CD4-positive, alpha-beta T cell treated with Interleukin-6 for 4 hours (primary cell): Measurements from ENCODE around the gene ANKFY1.

Source experiments
- DNase-seq: peaks from one replicate; pipeline ENCODE4 v3.0.0-alpha.2; 2020; ENCODE audit warnings: mixed read lengths

Gene ANKFY1

GRCh38 chr17:4263282-4264215 is at the start of gene ANKFY1:
TSS of gene ANKFY1 (minus strand) at chr17:4263979. CDS start at chr17:4263941, 38 bp downstream.
- peak; percentile 97 for DNase-seq

GRCh38 chr17:4310354-4311060 is 46.7 kb upstream of the ANKFY1 start:
- no peak for DNase-seq

GRCh38 chr17:4309897-4310296 is 46.1 kb upstream of the ANKFY1 start:
- DNase-seq: no peak

GRCh38 chr17:4307179-4307930 is 43.6 kb upstream of the ANKFY1 start:
- no peak for DNase-seq

DNA sequence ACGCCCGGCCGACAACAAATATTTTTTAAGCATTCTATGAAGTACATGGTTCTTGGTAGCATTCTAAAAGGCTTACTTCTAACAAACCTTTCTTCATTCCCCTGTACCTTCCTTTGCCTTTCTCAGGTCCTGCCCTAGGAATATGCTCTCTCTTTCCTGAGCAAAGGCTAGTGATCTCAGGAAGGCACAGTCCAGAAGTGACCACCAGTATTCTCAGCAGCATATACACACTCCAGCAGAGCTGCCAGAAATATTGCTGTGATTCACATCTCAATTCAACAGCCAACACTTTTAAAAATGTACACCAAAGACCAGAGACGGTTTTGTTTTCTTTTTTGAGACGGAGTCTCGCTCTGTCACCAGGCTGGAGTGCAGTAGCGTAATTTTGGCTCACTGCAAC is 41.4 kb upstream of the ANKFY1 start:
- DNase-seq: no peak

DNA sequence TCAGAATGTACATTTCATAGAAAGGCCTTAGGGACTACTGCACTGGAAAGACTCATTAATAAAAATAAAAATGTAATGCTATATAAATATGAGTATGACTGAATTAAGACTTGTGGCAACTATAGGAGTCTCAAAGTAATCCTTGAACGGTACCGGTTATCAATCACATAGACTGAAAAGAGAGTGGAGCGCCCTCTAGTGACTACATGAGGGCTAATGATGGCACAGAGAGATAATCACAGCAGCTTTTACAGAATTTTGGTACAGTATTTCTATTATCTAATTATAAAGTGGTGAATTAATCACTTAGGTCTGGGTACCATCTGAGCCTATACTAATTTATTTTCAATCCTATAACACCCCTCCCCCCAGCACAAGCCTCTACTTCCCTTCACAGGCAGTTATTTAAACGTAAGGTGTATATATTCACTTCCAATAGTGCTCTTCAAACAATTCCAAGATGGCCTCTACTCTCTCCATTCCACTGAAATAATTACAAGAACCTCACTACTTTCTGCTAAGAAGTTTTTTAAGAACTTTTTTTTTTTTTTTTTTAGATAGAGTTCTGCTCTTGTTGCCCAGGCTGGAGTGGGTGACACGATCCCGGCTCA is 40.7 kb upstream of the ANKFY1 start:
- peak; percentile 69 for DNase-seq

- no peak for DNase-seq
These were observed 37.3 kb upstream of the ANKFY1 start for GRCh38 chr17:4301066-4301465.

- DNase-seq: no peak
These were observed 33.6 kb upstream of the ANKFY1 start for GRCh38 chr17:4297351-4297750.

- no peak for DNase-seq
These were observed 31.9 kb upstream of the ANKFY1 start for GRCh38 chr17:4295686-4296085.

DNA sequence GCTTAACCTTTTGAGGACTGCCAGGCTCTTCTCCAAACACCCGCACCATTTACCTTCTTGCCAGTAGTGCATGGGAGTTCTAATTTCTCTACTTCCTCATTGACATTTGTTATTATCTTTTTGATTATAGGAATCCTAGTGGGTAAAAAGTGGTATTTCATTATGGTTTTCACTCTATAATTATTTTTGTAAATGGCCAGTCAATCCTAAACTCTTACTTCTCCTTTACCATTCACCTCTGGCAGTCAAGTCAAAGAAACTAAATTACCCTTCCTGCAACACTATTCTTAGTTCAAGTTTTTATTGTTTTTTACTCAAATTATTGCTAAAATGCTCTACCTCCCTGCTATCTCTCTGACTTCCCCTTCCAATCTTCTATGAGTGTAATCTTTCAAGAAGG is 29.8 kb upstream of the ANKFY1 start:
- DNase-seq: no peak

- no peak for DNase-seq
These were observed 23.9 kb upstream of the ANKFY1 start for GRCh38 chr17:4287710-4288109.

DNA sequence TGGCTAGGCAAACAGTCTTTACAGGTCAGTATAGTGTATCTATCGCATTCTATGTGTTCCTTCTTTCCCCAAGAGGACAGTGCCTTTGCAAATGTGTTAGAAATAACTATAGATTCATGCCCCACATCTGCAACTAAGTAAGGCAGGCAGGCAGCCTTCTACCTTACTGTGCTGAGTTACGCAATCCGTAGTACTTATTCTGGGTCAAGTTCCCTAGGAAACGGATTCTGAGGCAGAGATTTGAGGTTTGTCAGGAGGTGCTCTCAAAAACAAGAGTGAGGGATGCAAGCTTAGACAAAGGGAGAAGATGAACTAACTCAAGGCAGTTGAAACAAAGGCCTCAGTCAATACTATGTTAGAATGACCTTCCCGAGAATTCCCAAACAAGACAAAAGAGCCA is 12.7 kb upstream of the ANKFY1 start:
- no peak for DNase-seq

DNA sequence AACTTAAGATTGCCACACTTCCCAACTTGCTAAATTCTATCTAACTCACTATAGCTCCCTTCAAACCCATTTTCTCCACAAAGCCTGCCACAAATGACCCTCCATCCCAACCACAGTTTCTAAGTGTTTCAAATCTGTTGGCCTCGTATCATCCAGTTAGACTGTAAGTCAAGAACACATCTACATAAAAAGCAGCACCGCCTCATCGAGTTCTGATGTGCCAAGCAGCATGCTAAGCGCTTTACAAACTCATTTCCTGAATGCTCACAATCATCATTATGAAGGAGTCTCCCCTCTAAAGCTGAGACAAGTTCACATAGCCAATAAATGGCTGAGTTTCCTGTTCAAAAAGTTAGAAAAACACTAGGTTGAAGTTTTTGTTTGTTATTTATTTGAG is 9.2 kb upstream of the ANKFY1 start:
- DNase-seq: no peak

GRCh38 chr17:4272213-4272971 is 8.6 kb upstream of the ANKFY1 start:
- no peak for DNase-seq

DNA sequence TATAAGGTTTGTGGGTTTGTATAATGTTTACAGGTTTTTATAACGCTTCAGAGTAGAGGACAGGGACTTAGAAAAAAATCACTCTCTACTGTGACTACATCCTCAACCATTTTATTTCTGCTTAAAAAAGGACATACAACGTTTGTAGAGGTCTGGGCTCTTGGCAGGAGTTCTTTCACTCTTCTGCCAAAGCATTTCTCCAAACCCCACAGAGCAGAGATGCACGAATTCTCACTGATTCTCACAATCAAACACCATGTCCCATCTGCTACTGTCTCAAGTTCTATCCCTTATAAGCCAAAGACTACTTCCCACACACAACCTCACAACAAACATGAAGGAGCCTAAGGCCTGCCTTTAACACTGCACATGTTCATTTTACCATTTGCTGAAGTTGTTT is 7.0 kb upstream of the ANKFY1 start:
- DNase-seq: no peak

GRCh38 chr17:4269915-4270314 is 6.1 kb upstream of the ANKFY1 start:
- DNase-seq: no peak

DNA sequence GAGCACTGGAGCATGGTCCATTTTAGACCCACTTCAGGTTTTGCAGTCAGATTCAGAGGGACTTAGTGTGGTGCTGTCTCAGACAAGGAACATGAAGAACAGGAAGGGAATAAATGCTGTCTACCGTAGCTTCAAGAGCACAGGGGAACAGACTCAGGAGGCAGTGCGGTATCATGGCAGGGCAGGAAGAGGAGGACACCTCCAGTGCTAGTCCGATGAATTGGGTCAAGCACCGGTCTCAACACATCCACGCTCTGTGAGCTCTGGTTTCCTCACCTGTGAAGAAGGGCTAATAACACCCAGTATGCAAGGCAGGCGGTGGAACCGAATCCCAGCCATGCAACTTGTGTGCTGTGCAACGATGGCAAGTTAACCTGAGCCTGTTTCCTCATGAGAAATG is 3.6 kb upstream of the ANKFY1 start:
- DNase-seq: no peak

DNA sequence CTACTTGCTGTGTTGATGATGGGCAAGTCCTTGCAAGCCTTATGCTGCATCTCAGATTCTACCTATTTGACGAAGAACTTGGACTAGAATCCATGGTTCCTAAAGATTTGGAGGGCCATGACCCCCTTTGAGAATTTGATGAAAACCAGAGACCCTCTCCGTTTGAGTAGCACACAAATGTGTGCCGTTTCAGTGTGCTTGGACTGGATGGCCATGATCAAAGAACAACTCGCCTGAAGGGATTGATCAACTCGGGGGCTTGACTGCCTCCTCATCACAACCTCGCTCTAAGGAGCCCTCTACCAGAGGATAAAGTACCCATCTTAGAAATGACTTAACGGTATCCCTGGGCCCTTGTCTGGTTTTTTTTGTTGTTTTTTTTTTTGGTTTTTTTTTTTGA is 2.8 kb upstream of the ANKFY1 start:
- DNase-seq: no peak

GRCh38 chr17:4262703-4263102 is 1.1 kb downstream of the ANKFY1 start:
- no peak for DNase-seq

DNA sequence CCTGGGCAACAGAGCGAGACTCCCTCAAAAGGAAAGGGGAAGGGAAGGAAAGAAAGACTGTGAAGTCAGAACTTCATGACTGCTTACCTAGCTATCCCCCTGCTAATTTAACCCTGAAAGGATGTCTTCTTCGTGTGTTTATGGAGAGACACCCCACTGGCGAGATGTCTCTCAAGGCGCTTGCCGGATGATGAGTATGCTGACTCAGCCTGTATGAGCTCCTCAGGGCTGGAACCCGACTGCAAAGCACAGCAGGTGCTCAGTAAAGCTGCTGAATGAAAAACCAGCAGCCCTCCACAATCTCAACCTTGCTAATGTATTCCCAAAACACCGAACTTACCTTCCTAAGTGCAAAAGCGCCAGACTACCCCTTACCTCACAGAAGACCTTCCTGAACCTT is 2.3 kb downstream of the ANKFY1 start:
- DNase-seq: no peak

GRCh38 chr17:4258867-4259266 is 4.9 kb downstream of the ANKFY1 start:
- no peak for DNase-seq

DNA sequence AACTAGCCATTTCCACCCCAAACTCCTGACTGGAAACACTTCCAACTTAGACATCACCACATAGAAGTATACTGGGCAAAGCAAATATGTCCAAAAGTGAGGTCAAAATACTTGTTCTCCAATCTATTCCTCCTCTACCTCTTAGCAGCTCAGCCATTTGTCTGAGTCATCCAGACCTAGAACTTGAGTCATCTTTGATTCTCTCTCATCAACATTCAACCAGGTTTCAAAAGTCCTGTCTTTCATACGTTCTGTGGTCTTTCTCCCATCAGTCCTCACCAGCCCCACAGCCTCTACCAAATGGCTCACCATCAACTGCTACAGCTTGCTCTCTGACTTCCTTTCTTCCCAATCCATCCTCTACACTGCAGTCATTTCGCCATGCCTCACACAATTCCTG is 6.8 kb downstream of the ANKFY1 start:
- no peak for DNase-seq
